ENCODE results near the gene NEK2. TPM values are rescaled to one million over a fixed set of nuclear protein-coding genes. Genes with fewer than 3 reads are reported as not detected.

The NEK2 gene
- total and polyA plus RNA-seq, 2 of the 13 experiments (the other 11 are each of a cell fraction or from before 2014, with no cell fraction given) = 10.9 to 40.8 TPM

DNA sequence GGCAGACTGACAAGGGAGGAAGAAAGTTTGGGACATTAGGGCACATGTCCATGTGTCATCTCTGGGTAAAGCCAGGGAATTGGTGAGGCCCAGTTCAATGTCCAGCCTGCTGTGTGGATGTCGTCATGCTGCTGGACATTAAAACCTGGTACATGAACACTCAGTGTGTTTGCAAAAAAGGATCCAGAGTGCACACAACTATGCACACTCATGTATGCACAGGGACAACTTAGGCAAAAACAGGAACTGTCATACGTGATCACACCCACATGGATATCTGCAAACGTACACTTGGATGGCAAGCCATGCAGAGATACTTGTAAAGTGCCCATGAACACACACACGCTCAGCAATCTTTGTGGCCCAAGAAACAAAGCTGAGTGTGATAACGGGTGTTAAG lies 47.9 kb upstream of the NEK2 start (continued):
- TF ChIP-seq NCOA2 (CRISPR knock-in tag; IDR thresholded peaks at IDR 0.05) (no peak), ZNF333 (CRISPR knock-in tag; IDR thresholded peaks at IDR 0.05; ENCODE audit: borderline replicate concordance) (no peak), AKNA (CRISPR knock-in tag; IDR thresholded peaks at IDR 0.05; ENCODE audit: borderline replicate concordance) (no peak), ZNF569 (CRISPR knock-in tag; IDR thresholded peaks at IDR 0.05; ENCODE audit: borderline replicate concordance) (no peak), TEAD3 (CRISPR knock-in tag; optimal IDR thresholded peaks at IDR 0.05; ENCODE audit: borderline replicate concordance) (peak; percentile 24), ATF7 (IDR thresholded peaks at IDR 0.05) (peak; percentile 65), ATF7 (CRISPR knock-in tag; IDR thresholded peaks at IDR 0.05) (no peak; the same call in 1 of the 2 replicates), FOXJ3 (CRISPR knock-in tag; IDR thresholded peaks at IDR 0.05; ENCODE audit: borderline replicate concordance) (peak; percentile 34; the same call in 1 of the 2 replicates), TGIF2 (CRISPR knock-in tag; IDR thresholded peaks at IDR 0.05) (peak; percentile 93; the same call in 1 of the 2 replicates), ZNF354B (CRISPR knock-in tag; IDR thresholded peaks at IDR 0.05) (no peak), ZBTB3 (CRISPR knock-in tag; IDR thresholded peaks at IDR 0.05; ENCODE audit: borderline replicate concordance, low read depth) (no peak), PHF8 (CRISPR knock-in tag; IDR thresholded peaks at IDR 0.05) (no peak), HDAC2 (CRISPR knock-in tag; IDR thresholded peaks at IDR 0.05) (no peak)
- TF ChIP-seq, protein P1, sequence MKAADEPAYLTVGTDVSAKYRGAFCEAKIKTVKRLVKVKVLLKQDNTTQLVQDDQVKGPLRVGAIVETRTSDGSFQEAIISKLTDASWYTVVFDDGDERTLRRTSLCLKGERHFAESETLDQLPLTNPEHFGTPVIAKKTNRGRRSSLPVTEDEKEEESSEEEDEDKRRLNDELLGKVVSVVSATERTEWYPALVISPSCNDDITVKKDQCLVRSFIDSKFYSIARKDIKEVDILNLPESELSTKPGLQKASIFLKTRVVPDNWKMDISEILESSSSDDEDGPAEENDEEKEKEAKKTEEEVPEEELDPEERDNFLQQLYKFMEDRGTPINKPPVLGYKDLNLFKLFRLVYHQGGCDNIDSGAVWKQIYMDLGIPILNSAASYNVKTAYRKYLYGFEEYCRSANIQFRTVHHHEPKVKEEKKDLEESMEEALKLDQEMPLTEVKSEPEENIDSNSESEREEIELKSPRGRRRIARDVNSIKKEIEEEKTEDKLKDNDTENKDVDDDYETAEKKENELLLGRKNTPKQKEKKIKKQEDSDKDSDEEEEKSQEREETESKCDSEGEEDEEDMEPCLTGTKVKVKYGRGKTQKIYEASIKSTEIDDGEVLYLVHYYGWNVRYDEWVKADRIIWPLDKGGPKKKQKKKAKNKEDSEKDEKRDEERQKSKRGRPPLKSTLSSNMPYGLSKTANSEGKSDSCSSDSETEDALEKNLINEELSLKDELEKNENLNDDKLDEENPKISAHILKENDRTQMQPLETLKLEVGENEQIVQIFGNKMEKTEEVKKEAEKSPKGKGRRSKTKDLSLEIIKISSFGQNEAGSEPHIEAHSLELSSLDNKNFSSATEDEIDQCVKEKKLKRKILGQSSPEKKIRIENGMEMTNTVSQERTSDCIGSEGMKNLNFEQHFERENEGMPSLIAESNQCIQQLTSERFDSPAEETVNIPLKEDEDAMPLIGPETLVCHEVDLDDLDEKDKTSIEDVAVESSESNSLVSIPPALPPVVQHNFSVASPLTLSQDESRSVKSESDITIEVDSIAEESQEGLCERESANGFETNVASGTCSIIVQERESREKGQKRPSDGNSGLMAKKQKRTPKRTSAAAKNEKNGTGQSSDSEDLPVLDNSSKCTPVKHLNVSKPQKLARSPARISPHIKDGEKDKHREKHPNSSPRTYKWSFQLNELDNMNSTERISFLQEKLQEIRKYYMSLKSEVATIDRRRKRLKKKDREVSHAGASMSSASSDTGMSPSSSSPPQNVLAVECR (CRISPR knock-in tag; IDR thresholded peaks at IDR 0.05; ENCODE audit: borderline replicate concordance) = peak; percentile 37; the same call in 1 of the 2 replicates
- TF ChIP-seq, protein P2, sequence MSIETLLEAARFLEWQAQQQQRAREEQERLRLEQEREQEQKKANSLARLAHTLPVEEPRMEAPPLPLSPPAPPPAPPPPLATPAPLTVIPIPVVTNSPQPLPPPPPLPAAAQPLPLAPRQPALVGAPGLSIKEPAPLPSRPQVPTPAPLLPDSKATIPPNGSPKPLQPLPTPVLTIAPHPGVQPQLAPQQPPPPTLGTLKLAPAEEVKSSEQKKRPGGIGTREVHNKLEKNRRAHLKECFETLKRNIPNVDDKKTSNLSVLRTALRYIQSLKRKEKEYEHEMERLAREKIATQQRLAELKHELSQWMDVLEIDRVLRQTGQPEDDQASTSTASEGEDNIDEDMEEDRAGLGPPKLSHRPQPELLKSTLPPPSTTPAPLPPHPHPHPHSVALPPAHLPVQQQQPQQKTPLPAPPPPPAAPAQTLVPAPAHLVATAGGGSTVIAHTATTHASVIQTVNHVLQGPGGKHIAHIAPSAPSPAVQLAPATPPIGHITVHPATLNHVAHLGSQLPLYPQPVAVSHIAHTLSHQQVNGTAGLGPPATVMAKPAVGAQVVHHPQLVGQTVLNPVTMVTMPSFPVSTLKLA (IDR thresholded peaks at IDR 0.05) = peak; percentile 69
- TF ChIP-seq, protein P3, sequence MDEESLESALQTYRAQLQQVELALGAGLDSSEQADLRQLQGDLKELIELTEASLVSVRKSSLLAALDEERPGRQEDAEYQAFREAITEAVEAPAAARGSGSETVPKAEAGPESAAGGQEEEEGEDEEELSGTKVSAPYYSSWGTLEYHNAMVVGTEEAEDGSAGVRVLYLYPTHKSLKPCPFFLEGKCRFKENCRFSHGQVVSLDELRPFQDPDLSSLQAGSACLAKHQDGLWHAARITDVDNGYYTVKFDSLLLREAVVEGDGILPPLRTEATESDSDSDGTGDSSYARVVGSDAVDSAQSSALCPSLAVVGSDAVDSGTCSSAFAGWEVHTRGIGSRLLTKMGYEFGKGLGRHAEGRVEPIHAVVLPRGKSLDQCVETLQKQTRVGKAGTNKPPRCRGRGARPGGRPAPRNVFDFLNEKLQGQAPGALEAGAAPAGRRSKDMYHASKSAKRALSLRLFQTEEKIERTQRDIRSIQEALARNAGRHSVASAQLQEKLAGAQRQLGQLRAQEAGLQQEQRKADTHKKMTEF (CRISPR knock-in tag; IDR thresholded peaks at IDR 0.05) = peak; percentile 28; the same call in 1 of the 2 replicates

Measured in HepG2 (cell line).